ENCODE data around the gene IPO7. TPM values are rescaled to one million over a fixed set of nuclear protein-coding genes. Genes with fewer than 3 reads are reported as not detected.

Gene IPO7
- total RNA-seq, 1 donor from 2014 or later, result 199 TPM

DNA sequence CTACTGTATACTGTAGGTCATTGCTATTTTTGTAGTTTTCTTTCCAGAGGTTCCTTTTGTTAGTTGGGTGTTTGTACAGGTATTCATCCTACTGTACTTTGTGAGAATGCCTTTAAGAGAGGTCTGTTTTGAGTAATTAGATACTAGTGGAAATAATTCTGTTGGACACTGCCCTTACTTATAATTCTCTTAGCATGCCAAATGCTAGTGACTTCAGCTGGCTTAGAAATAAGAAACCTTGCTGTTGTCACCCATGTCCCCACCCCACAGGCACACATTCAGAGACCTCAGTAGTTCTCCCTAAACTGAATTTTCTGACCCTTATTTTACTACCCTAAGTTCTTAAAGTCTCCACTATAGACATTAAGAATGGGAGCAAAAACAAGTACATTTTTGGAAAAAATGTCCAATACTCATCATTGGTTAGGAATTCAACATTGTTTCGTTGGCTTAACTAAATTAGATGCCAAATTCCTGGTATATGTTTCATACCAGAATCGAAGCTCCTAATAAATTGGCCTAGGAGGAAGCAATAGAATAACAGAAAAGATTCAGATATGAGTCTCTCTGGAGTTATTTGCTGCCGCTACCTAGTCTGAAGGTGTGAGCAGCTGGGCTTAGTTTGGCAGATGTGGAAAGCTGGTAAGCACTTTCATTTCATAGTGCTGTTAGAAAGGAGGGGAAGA is 104.8 kb downstream of the IPO7 start:
- Mint-ChIP-seq H3K9me3 (no peaks in the 10 kb centered on the region), H3K36me3 (ENCODE audit: low read depth) (peaks cover 10% of the 10 kb centered on the region), H3K4me3 (no peak overlapping the region), H3K27me3 (ENCODE audit: low read depth) (no peaks in the 10 kb centered on the region), H3K4me1 (no peaks in the 10 kb centered on the region), H3K27ac (ENCODE audit: unreplicated experiment) (no peak overlapping the region)
- no peak for DNase-seq (ENCODE audit: low read depth, low spot score)
- no peak for TF ChIP-seq CTCF (conservative IDR thresholded peaks at IDR 0.05)

- Mint-ChIP-seq H3K4me3 (no peak overlapping the region), H3K27ac (ENCODE audit: unreplicated experiment) (no peak overlapping the region), H3K4me1 (no peaks in the 10 kb centered on the region), H3K36me3 (ENCODE audit: low read depth) (peaks cover 10% of the 10 kb centered on the region), H3K9me3 (no peaks in the 10 kb centered on the region), H3K27me3 (ENCODE audit: low read depth) (no peaks in the 10 kb centered on the region)
- TF ChIP-seq CTCF (conservative IDR thresholded peaks at IDR 0.05), result no peak
- no peak for DNase-seq (ENCODE audit: low read depth, low spot score)
These were observed 105.9 kb downstream of the IPO7 start for GRCh38 chr11:9490376-9490775.

GRCh38 chr11:9493492-9493891 is 109.0 kb downstream of the IPO7 start:
- Mint-ChIP-seq H3K36me3 (ENCODE audit: low read depth) (peaks cover 10% of the 10 kb centered on the region), H3K9me3 (no peaks in the 10 kb centered on the region), H3K4me1 (no peaks in the 10 kb centered on the region), H3K27me3 (ENCODE audit: low read depth) (no peaks in the 10 kb centered on the region), H3K4me3 (no peak overlapping the region), H3K27ac (ENCODE audit: unreplicated experiment) (no peak overlapping the region)
- TF ChIP-seq CTCF (conservative IDR thresholded peaks at IDR 0.05), result no peak
- DNase-seq (ENCODE audit: low read depth, low spot score), result no peak

GRCh38 chr11:9494316-9494715 is 109.9 kb downstream of the IPO7 start:
- no peak overlapping the region for H3K27ac Mint-ChIP-seq (ENCODE audit: unreplicated experiment)
- no peak for TF ChIP-seq CTCF (conservative IDR thresholded peaks at IDR 0.05)
- DNase-seq (ENCODE audit: low read depth, low spot score), result no peak
- H3K9me3 Mint-ChIP-seq, result no peaks in the 10 kb centered on the region
- no peaks in the 10 kb centered on the region for H3K27me3 Mint-ChIP-seq (ENCODE audit: low read depth)
- no peaks in the 10 kb centered on the region for H3K4me1 Mint-ChIP-seq
- no peak overlapping the region for H3K4me3 Mint-ChIP-seq
- H3K36me3 Mint-ChIP-seq (ENCODE audit: low read depth), result peaks cover 7% of the 10 kb centered on the region

- no peaks in the 10 kb centered on the region for H3K27me3 Mint-ChIP-seq (ENCODE audit: low read depth)
- TF ChIP-seq CTCF (conservative IDR thresholded peaks at IDR 0.05), result no peak
- no peaks in the 10 kb centered on the region for H3K9me3 Mint-ChIP-seq
- no peaks in the 10 kb centered on the region for H3K4me1 Mint-ChIP-seq
- no peak for DNase-seq (ENCODE audit: low read depth, low spot score)
- H3K4me3 Mint-ChIP-seq, result no peak overlapping the region
- peaks cover 4% of the 10 kb centered on the region for H3K36me3 Mint-ChIP-seq (ENCODE audit: low read depth)
- peak overlapping the region; percentile 68 for H3K27ac Mint-ChIP-seq (ENCODE audit: unreplicated experiment)
These were observed 111.5 kb downstream of the IPO7 start for GRCh38 chr11:9495803-9496514.

Other genes with a start within 250 kb of the IPO7 start
- 113 and 116 TPM in 2 replicates for gene DENND5A, start 119.3 kb upstream of the IPO7 start, total RNA-seq
- 33.4 and 36.9 TPM in 2 replicates for gene TMEM41B, start 70.1 kb upstream of the IPO7 start, total RNA-seq
- 35.0 and 39.1 TPM in 2 replicates for gene ZNF143, start 76.4 kb downstream of the IPO7 start, total RNA-seq
- gene WEE1, start 189.0 kb downstream of the IPO7 start, total RNA-seq, result 66.6 and 71.8 TPM in 2 replicates

All from neural crest cell (in vitro differentiated cells).